Measurements from ENCODE around the gene NEBL. TPM values are rescaled to one million over a fixed set of nuclear protein-coding genes. Genes with fewer than 3 reads are reported as not detected.

Gene NEBL
- total RNA-seq, 4 donors from 2014 or later, result 33.9 to 66.0 (median 53.4) TPM

DNA sequence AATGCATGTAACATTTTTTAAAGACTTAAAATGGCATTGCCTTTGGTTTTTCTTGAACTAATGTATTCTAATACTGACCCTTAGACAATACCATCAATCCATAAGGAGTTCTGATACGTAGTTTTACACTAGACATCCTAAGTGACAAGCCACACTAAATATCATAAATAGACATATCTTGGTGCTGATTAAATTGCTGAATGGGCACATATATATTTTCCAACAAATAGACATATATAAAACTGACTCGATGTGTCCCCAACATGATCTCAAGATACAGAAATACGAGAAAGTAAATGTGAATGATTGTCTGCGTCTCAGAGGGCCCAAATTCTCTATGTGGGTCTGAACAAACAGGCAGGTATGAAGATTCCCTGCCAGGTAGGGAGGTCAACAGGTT lies 99.8 kb downstream of the NEBL start:
- intact Hi-C loops (cut with DNase I), result no loop called here
- no peak for DNase-seq
- Histone ChIP-seq H3K4me3 (no peak overlapping the region), H3K27ac (no peak overlapping the region), H3K9me3 (no peaks in the 10 kb centered on the region), H3K36me3 (no peaks in the 10 kb centered on the region), H3K27me3 (no peaks in the 10 kb centered on the region), H3K4me1 (no peaks in the 10 kb centered on the region)
- WGBS, 2 donors, result 54 to 78% methylated on average over 3 to 4 of the region's 4 CpGs
- no peak for TF ChIP-seq POLR2A (IDR thresholded peaks at IDR 0.05)
- TF ChIP-seq, protein P1, sequence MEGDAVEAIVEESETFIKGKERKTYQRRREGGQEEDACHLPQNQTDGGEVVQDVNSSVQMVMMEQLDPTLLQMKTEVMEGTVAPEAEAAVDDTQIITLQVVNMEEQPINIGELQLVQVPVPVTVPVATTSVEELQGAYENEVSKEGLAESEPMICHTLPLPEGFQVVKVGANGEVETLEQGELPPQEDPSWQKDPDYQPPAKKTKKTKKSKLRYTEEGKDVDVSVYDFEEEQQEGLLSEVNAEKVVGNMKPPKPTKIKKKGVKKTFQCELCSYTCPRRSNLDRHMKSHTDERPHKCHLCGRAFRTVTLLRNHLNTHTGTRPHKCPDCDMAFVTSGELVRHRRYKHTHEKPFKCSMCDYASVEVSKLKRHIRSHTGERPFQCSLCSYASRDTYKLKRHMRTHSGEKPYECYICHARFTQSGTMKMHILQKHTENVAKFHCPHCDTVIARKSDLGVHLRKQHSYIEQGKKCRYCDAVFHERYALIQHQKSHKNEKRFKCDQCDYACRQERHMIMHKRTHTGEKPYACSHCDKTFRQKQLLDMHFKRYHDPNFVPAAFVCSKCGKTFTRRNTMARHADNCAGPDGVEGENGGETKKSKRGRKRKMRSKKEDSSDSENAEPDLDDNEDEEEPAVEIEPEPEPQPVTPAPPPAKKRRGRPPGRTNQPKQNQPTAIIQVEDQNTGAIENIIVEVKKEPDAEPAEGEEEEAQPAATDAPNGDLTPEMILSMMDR (IDR thresholded peaks at IDR 0.05), result no peak

DNA sequence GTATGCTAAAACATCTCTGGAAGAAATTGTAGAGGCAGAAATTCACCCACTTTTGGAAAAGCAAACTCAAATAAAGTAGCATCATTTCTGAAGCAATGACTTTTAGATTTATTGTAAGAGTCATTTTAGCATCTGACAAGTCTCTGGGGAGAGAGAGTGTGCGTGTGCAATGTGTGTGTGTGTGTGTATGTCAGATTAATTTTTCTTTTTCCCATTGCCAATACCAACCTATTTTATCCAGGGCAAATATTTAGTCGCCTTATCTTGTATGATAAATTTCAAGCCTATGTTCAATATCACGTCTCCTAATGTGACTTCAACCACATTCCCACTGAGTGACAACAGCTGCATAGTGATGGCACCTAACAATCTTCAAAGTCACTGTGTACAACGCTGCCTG lies 101.7 kb downstream of the NEBL start:
- Histone ChIP-seq H3K4me1 (no peaks in the 10 kb centered on the region), H3K9me3 (no peaks in the 10 kb centered on the region), H3K27ac (no peak overlapping the region), H3K27me3 (no peaks in the 10 kb centered on the region), H3K36me3 (no peaks in the 10 kb centered on the region), H3K4me3 (no peak overlapping the region)
- DNase-seq, result no peak
- TF ChIP-seq POLR2A (IDR thresholded peaks at IDR 0.05), result no peak
- TF ChIP-seq, protein P1 (IDR thresholded peaks at IDR 0.05), result no peak
- 71% methylated on average over 4 of the region's 4 CpGs for WGBS, 2 donors
- intact Hi-C loops (cut with DNase I), result no loop called here

DNA sequence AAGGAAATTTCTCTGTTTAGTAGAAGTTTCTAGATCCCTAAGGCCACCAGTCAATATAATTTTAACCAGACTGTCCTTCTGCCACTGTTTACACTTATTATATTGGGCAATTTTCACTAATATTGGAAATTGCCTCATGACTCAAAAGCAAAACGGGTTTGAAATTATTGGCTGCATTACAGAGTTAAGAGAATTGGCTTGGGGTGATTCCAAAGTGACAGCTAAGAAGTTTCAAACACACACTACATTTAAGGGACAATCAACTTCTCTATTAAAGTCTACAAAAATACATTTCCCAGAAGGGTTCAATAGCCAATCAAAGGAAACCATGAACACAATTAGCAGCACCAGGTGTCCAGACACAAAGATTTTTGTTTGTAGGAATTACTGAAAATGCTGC lies 111.9 kb downstream of the NEBL start:
- no peak for DNase-seq
- Histone ChIP-seq H3K27me3 (no peaks in the 10 kb centered on the region), H3K4me3 (no peak overlapping the region), H3K36me3 (no peaks in the 10 kb centered on the region), H3K4me1 (no peaks in the 10 kb centered on the region), H3K9me3 (no peaks in the 10 kb centered on the region), H3K27ac (no peak overlapping the region)
- WGBS, 2 donors, result 23 to 67% methylated on average over 1 of the region's 1 CpG
- TF ChIP-seq, protein P1 (IDR thresholded peaks at IDR 0.05), result no peak
- TF ChIP-seq POLR2A (IDR thresholded peaks at IDR 0.05), result no peak
- intact Hi-C loops (cut with DNase I), result no loop called here

DNA sequence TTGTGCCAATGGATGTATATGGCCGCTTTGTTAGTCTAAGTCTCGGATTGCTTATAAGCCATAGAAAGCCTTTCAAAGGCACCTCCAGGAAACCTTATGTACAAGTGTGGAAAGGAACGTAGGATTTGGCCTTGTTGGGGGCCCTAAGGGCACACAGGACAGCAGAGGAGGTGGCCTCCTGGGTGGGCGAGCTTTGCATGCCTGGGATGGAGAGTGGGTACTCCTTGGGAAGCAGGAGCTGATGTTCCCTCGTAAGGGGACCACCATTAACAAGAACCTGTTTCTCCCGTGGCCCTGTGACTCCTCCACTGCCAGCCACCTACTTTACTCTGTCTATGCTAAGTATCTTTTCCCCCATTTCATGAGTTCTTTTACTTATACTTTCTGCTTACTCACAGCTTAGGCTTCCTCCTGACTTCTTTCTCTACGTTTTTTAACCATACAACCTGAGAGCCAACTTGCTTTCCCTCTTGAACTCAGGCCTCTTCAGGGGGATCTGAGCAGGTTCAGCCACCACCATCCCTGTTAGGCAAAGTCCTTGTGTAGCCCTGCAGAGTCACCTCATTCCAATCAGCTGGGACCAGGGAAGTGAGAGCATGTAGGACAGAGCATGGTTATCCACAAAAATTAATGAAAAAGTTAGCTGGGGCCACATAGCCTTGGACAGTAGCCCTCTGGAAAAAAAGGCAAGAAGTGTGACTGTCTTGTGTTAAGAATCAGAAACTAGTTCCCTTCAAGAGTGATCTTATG lies 118.9 kb downstream of the NEBL start:
- H3K36me3 ChIP-seq, result no peaks in the 10 kb centered on the region
- no peak overlapping the region for H3K27ac ChIP-seq
- no peaks in the 10 kb centered on the region for H3K27me3 ChIP-seq
- DNase-seq, result no peak
- no peaks in the 10 kb centered on the region for H3K4me1 ChIP-seq
- H3K4me3 ChIP-seq, result no peak overlapping the region
- WGBS, 2 donors, result 73 to 79% methylated on average over 7 of the region's 7 CpGs
- TF ChIP-seq, protein P1 (IDR thresholded peaks at IDR 0.05), result no peak
- no peak for TF ChIP-seq POLR2A (IDR thresholded peaks at IDR 0.05)
- intact Hi-C loops (cut with DNase I), result no loop called here
- no peaks in the 10 kb centered on the region for H3K9me3 ChIP-seq

DNA sequence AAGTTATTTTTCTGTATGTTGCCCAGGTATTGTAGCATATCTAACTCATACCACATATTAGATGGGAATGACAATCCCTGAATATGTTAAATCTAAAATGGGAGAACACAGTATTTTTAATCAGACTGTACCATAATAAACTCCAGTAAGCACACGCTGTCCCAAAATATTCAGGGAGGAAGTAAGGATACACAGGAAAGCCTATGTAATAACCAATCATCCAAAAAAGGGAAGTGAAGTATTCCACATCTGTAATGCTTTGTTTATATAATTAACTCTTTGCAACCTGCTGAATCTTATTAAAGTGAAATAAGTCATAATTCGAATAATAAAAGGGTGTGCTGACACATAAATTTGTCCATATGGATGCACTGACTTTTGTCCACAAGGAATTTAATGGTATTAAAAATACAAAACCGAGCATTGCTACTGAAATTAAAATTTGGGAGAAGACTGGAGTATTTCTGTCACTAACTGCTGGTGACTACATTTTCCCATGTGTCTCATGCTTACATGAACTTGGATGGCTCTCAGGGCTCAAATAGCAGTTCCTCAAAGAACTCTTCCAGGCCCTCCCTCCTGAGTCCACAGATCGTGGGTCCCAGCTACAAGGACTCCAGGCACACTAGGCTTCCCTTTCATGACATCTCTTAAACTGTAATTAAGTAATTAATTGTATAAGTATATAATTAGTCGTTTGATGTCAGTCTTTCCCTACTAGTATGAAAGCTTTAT lies 120.6 kb downstream of the NEBL start:
- H3K4me3 ChIP-seq, result no peak overlapping the region
- no peaks in the 10 kb centered on the region for H3K27me3 ChIP-seq
- intact Hi-C loops (cut with DNase I), result no loop called here
- TF ChIP-seq, protein P1 (IDR thresholded peaks at IDR 0.05), result no peak
- TF ChIP-seq POLR2A (IDR thresholded peaks at IDR 0.05), result no peak
- DNase-seq, result no peak
- no peaks in the 10 kb centered on the region for H3K36me3 ChIP-seq
- H3K4me1 ChIP-seq, result no peaks in the 10 kb centered on the region
- H3K9me3 ChIP-seq, result no peaks in the 10 kb centered on the region
- no peak overlapping the region for H3K27ac ChIP-seq
- WGBS, 2 donors, result 46 to 54% methylated on average over 5 of the region's 5 CpGs
